Measurements from ENCODE around the gene SH3GLB2.

DNA sequence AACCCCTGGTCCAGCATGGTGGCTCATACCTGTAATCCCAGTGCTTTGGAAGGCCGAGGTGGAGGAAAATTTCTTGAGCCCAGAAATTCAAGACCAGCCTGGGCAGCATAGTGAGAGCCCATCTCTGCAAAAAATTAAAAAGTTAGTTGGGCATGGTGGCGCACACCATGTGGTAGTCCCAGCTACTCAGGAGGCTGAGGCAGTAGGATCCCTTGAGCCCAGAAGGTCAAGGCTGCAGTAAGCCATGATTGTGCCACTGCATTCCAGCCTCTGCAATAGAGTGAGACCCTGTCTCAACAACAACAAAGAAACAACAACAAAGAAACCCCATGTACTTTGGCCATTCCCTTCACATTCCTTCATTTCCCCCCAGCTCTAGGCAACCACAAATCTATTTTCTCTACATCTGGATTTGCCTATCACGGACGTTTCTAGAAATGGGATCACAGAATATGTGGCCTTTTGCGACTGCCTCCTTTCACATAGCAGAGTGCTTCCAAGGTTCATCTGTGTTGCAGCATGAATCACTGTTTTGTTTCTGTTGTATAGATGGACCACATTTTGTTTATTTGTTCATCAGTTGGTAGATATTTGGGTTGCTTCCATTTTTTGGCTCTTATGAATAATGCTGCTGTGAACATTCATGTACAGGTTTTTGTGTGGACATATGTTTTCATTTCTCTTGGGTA is 26.2 kb upstream of the SH3GLB2 start:
- no peak for TF ChIP-seq EZH2phosphoT487 (IDR thresholded peaks at IDR 0.05; ENCODE audit: borderline replicate concordance)
- no peak for TF ChIP-seq CTCF (conservative IDR thresholded peaks at IDR 0.05; ENCODE audit: low read length)
